Gastroesophageal sphincter (tissue), 4 donors: ENCODE results near the gene DAPK1. TPM values are rescaled to one million over a fixed set of nuclear protein-coding genes. Genes with fewer than 3 reads are reported as not detected.

Experiments used
- ATAC-seq: fragments of 150-250 bp; one replicate; pipeline ENCODE4 v1.9.1; 2016; ENCODE audit warnings: mild to moderate bottlenecking, moderate library complexity
- H3K27ac ChIP-seq, 4 donors: fragments of 200-600 bp; sonication (generic) in 3 of 4; 1 replicate in 3 of 4; 2 replicates in 1 of 4; pipeline ENCODE4 v1.5.1; 2016 to 2019
- H3K27me3 ChIP-seq: fragments of 200-600 bp; sonication (generic); one replicate; pipeline ENCODE4 v1.5.1; 2019
- H3K36me3 ChIP-seq, 2 donors: fragments of 200-600 bp; sonication (generic); one replicate each; pipeline ENCODE4 v1.5.1; 2019; ENCODE audit warnings: control low read depth in 1 of 2
- H3K4me1 ChIP-seq, 3 donors: fragments of 200-600 bp; sonication (generic); 1 replicate in 2 of 3; 2 replicates in 1 of 3; pipeline ENCODE4 v1.5.1; 2016 to 2019; ENCODE audit warnings: control low read depth in 2 of 3
- H3K4me3 ChIP-seq, 2 donors: fragments of 200-600 bp; sonication (generic); one replicate each; pipeline ENCODE4 v1.5.1; 2019; ENCODE audit warnings: mild to moderate bottlenecking in 1 of 2, moderate library complexity in 1 of 2
- H3K9me3 ChIP-seq, 3 donors: fragments of 200-600 bp; sonication (generic); one replicate each; pipeline ENCODE4 v1.5.1; 2017 to 2019; ENCODE audit warnings: control low read depth in 2 of 3
- CTCF ChIP-seq, 4 experiments: fragments of 200-600 bp in 2 of 4; fragments of 450-650 bp in 2 of 4; sonication (generic) in 1 of 4; IDR thresholded peaks; one replicate each; pipeline ENCODE4 v1.5.1; 2017 to 2019; ENCODE audit warnings: antibody characterized with exemption in 4 of 4, mild to moderate bottlenecking in 2 of 4, moderate library complexity in 2 of 4
- EP300 ChIP-seq: sonication (generic); formaldehyde crosslinking; IDR thresholded peaks from one replicate; pipeline ENCODE4 v1.6.1; 2017; ENCODE audit warnings: antibody characterized with exemption, mild to moderate bottlenecking
- POLR2A ChIP-seq, 2 donors: fragments of 450-650 bp; IDR thresholded peaks; one replicate each; pipeline ENCODE4 v1.6.1; 2017; ENCODE audit warnings: antibody characterized with exemption in 2 of 2, mild to moderate bottlenecking in 2 of 2, moderate library complexity in 1 of 2
- POLR2AphosphoS5 ChIP-seq: sonication (generic); formaldehyde crosslinking; IDR thresholded peaks from one replicate; pipeline ENCODE4 v1.6.1; 2017; ENCODE audit warnings: antibody characterized with exemption
- WGBS, 2 donors: methylation state at CpG; one replicate each; pipeline ENCODE4 v1.1.5; 2018; ENCODE audit warnings: low coverage in 1 of 2; 5-methylcytosine and 5-hydroxymethylcytosine counted together
- total RNA-seq, 4 donors: library from RNA; depleted of rRNA; stranded (reverse); fragments of >200 nt; gene quantifications; one replicate each; pipeline ENCODE4 v1.1.0, GENCODE V29; 2016

Gene DAPK1
- total RNA-seq, 4 donors from 2014 or later = 52.3 to 119 (median 75.3) TPM

DNA sequence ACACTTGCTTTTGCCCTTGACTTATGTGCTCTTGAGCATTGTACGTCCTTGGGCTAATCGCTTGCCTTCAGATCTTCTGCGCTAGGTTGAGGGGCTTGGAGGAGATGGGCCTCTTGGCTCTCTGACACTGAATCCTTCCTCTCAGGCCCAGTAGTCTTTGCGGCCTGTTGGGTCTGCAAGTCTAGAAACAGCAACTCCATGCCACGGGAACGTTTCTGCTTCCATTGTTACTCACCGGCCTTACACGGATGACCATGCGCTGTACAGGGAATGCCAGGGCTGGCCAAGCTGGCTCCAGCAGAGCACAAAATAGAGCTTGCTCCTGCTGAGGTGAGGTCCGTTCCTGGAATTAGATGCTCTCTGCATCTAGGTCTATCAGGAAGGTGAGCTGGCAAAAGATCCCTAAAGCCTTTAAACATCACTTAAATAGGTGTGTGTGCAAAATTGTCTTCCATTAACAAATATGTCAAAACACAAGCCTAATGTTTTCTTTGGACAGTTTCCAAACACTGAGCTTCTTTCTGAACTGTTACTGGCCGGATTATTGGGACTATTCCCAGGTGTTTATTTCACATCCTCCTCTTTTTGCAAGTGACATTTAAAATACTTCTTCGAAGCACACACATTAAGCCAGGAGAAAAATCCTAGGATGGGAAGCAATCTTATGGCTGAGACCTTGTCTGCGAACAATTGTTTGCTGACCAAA, 29.7 kb downstream of the DAPK1 start:
- TF ChIP-seq POLR2AphosphoS5 = no peak
- no peak for TF ChIP-seq CTCF (IDR thresholded peaks at IDR 0.05)
- TF ChIP-seq POLR2A (IDR thresholded peaks at IDR 0.05) = no peak
- TF ChIP-seq EP300 = no peak
- no peak for ATAC-seq

GRCh38 chr9:87528969-87529368, 31.3 kb downstream of the DAPK1 start:
- Histone ChIP-seq H3K9me3 (no peaks in the 10 kb centered on the region), H3K36me3 (no peaks in the 10 kb centered on the region), H3K4me3 (no peak overlapping the region), H3K4me1 (peaks cover 3 to 72% (median 5%) of the 10 kb centered on the region in 3 donors), H3K27ac (peak overlapping the region in 2 of 4 donors; percentile 29 to 64), H3K27me3 (no peaks in the 10 kb centered on the region)
- ATAC-seq = no peak
- WGBS, 2 donors = 81 to 93% methylated on average over 6 of the region's 6 CpGs
- TF ChIP-seq POLR2A (IDR thresholded peaks at IDR 0.05) = no peak

More for the DNA sequence above, 29.7 kb downstream of the DAPK1 start:
- Histone ChIP-seq H3K27me3 (no peaks in the 10 kb centered on the region), H3K36me3 (no peaks in the 10 kb centered on the region), H3K4me3 (no peak overlapping the region), H3K27ac (peak overlapping the region in 3 of 4 donors; percentile 46 to 52 (median 52)), H3K9me3 (no peaks in the 10 kb centered on the region), H3K4me1 (peaks cover 3 to 68% (median 5%) of the 10 kb centered on the region in 3 donors)
- 27 to 45% methylated on average over 3 to 4 of the region's 13 CpGs for WGBS, 2 donors

GRCh38 chr9:87529671-87530070, 32.0 kb downstream of the DAPK1 start:
- Histone ChIP-seq H3K36me3 (no peaks in the 10 kb centered on the region), H3K4me1 (peaks cover 3 to 68% (median 5%) of the 10 kb centered on the region in 3 donors), H3K27me3 (no peaks in the 10 kb centered on the region), H3K4me3 (no peak overlapping the region), H3K9me3 (no peaks in the 10 kb centered on the region), H3K27ac (peak overlapping the region in 3 of 4 donors; percentile 19 to 39 (median 31))
- 64 to 85% methylated on average over 4 to 5 of the region's 7 CpGs for WGBS, 2 donors
- ATAC-seq = no peak
- TF ChIP-seq POLR2AphosphoS5 (no peak), POLR2A (IDR thresholded peaks at IDR 0.05) (no peak), CTCF (IDR thresholded peaks at IDR 0.05) (no peak), EP300 (no peak)

- H3K27ac ChIP-seq = peak overlapping the region in 2 of 4 donors; percentile 37 to 42
- peaks cover 3 to 79% (median 5%) of the 10 kb centered on the region in 3 donors for H3K4me1 ChIP-seq
- no peak overlapping the region for H3K4me3 ChIP-seq
- TF ChIP-seq POLR2A (IDR thresholded peaks at IDR 0.05) = no peak
- no peak for TF ChIP-seq POLR2AphosphoS5
- no peak for TF ChIP-seq EP300
- TF ChIP-seq CTCF (IDR thresholded peaks at IDR 0.05) = no peak
- ATAC-seq = no peak
- no peaks in the 10 kb centered on the region for H3K27me3 ChIP-seq
- WGBS, 2 donors = 58 to 82% methylated on average over 2 of the region's 4 CpGs
- H3K9me3 ChIP-seq = no peaks in the 10 kb centered on the region
- H3K36me3 ChIP-seq = no peaks in the 10 kb centered on the region
Observed at GRCh38 chr9:87530716-87531115, 33.0 kb downstream of the DAPK1 start.

GRCh38 chr9:87531370-87532295, 34.0 kb downstream of the DAPK1 start:
- Histone ChIP-seq H3K9me3 (no peaks in the 10 kb centered on the region), H3K27me3 (no peaks in the 10 kb centered on the region), H3K4me3 (no peak overlapping the region), H3K36me3 (no peaks in the 10 kb centered on the region), H3K4me1 (peaks cover 3 to 88% (median 5%) of the 10 kb centered on the region in 3 donors), H3K27ac (peak overlapping the region in 3 of 4 donors; percentile 33 to 42 (median 37))
- TF ChIP-seq POLR2AphosphoS5 (peak; percentile 70), EP300 (no peak)
- 33 to 61% methylated on average over 3 of the region's 3 CpGs for WGBS, 2 donors
- no peak for ATAC-seq
